ENCODE measurements around the gene VSIG1.

Gene VSIG1

DNA sequence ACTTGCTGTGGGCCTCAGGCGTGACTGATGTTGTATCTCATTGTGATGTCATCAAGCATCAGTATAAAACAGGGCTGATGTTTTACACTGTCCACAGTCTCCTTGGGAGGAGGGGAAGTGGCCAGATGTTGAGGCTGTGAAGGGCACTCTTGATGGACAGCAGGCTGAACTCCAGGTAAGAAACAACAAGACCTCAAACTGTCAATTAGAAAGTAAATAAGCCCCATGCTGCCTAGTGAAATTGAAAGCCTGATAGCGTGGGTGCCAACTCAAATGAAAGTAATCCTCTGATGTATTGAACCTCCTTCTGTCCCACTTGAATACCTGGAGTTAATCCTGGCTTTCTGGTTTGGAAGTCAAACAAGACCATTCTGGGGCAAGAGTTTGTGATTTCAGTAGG is 19.7 kb downstream of the VSIG1 start:
- no peak for DNase-seq

DNA sequence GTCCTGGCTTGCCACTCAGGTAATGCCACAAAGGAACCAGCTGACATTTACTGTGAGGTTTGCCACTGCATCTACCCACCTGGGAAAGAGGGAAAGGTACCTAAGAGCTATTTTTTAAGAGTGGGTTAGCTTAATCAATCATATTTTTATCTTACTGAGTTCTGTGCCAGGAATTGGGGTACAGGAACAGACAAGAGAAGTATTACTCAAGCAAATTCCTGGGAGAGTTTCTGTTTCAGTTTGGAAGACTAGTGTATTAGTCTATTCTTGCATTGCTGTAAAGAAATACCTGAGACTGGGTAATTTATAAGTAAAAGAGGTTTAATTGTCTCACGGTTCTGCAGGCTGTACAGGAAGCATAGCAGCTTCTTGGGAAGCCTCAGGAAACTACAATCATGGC is 23.3 kb downstream of the VSIG1 start:
- DNase-seq: no peak

DNA sequence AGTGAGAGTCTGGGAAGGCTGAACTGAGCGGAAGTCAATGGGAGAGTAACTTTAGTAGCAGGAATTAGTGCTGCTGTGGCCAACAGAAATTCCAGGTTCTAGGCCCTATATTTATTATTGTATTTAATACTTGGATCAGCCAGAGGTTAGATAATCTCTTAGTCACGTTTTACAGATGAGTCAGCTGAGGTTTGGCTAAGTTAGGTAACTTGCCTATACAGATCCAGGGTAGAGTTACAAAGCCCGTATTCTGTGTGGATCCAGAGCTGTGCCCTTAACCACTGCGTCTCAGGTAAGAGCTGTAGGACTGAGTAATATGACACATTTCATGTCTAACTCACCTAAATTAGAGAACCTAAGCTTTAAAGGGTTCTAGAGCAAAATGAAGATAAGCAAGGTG is 26.0 kb downstream of the VSIG1 start:
- no peak for DNase-seq

DNA sequence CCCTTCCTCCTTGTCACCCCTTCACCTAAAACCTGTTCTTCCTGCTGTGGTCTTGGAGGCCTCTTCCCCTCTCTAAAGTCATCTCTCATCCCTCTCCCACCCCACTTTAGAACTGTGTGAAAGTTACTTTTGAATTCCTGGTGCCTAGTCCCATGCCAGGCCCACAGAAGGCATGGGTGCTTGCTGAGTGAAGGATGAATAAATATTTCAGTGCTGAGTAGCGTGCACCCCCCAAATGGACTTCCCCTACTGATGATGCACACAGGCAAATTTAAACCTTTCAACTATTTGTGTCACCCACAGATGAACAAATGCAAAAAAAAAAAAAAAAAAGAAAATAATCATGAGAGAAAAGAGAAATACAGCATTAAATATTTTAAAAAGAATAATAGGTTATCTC is 26.7 kb downstream of the VSIG1 start:
- DNase-seq: no peak

DNA sequence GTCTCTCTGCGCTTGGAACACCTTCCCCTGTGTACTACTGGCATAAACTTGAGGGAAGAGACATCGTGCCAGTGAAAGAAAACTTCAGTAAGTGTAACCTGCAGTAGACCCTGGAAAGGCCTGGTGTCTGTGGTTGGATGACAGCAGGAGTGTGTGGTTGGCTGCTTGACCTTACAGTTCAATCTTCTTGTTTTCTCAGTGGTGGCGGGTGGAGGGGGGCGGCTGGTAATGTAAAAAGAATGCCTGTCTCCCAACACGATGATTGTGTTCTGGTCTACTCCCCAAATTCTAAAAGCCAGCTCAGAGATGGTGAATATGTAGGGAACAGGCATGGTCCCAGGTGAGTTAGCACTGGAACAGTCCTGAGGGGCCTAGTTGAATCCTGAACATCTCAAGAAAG is 27.9 kb downstream of the VSIG1 start:
- no peak for DNase-seq

DNA sequence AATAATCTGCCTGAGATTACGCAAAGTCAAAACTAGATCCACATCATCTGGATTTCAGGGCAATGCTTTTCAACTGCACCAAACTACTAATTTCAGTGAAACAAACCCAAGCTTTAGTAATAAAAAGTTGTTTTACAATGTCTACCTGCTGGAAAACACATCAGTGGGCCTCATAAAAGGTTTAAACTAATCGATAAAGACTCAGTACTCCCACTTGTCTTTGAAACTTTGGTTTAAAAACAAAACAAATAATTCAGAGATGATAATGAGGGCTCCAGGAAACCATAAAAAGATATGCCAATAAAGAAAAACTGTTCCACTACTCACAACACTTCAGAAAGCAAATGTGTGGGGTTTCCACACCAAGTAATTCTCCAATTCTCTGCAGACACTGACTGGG is 36.2 kb downstream of the VSIG1 start:
- no peak for DNase-seq

DNA sequence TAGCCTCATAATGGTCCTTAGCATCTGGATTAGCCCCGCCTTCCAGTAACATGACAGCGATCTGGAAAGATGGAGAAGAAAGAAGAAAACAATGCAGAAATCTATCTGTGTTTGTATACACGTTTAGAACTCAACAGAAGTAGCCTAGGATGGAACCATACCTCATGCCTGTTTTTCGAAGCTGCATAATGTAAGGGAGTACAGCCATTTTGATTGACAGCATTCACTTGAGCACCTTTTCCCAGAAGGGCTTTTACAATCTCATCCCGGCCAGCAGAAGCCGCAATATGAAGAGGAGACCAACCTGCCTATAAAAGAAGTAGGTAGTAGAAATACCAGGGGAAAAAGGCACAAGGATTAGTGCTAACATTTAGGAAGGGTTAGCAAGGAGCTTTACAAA is 42.9 kb downstream of the VSIG1 start:
- DNase-seq: no peak

DNA sequence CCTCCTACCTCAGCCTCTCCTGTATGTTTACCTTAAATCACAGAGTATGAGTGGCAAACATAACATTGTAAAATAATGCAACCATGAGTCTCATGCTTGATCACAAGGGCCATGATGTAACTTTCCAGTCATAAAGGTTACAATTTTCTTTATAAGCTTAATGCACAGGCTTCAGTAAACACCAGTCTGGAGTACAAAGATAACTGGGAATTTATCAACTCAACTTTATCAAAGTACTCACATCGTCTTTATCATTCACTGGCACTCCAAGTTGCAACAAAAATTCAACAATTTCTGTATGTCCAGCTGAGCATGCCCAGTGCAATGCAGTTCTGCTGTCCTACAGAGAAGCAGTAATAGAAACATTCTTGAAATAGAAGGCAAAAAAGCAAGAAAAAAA is 43.6 kb downstream of the VSIG1 start:
- no peak for DNase-seq

DNA sequence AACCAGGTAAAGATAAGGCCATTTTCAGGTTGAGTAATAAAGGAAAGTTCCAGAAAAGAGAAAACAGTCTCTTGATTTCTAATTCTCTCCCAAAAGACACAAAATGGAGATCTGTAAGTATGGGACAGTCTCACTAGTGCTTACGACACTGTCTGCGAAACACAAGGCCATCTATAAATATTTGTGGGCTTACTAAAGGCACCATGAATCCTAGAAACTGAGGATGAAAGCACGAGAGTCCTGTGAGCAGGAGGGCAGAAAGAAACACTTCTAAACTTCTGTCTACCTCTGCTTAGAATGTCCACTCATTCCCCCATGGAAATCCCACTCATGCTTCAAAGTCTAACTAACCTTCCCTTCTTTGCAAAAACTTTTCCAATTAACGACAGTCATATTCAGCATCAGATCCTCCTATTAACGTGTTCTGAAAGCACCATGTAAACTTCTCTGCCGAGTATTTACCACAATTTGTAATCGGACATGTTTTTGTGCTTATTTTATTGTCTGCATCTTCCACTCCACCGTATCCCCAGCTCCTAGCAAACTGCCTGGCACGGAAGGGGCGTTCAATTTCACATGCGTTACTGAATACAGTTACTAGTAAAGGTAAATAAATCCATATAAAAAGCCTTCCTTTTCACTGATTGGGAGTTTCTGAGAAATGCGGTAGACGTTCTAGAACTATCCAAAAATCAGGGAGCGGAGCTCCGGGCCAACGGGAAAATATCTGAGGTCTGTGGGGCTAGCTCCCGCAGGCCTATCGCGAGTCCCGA is 45.8 kb downstream of the VSIG1 start:
- no peak for DNase-seq

DNA sequence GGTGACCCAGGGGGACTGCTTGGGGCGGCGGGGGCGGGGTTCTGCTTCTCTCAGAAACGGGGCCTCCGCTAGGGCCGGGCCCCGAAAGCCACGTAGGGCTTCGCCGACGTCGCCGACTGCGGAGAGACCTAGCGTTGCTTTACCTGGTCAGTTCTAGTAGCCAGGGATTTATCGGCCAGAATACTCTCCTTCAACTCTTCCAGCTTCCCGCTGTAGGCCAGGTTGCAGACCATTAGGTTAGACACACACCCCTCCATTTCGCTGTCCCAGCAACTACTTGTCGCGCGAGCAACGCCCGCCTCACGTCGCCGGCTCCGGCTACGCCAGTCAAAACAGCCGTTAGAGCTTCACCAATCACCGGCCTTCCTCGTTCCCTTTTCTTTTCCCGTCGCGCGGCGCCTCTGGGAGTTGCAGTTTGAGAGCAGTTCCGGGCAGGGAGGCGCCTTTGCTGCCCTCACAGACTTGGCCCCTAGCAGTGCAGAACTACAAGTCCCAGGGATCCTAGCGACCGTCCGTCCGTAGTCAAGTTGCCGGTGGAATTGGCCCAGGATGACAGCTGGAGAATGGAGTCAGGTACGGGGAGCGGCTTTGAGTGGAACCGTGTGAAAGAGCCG is 46.5 kb downstream of the VSIG1 start, which contains the start of the genes ATG4A and PSMD10:
ATG4A (plus strand) TSS at position 515 of the 614 bp plus-strand sequence; CDS start at position 564, 49 bp downstream.
PSMD10 (minus strand) TSS at position 279 of the 614 bp plus-strand sequence; CDS start at position 257, 22 bp downstream.
- peak; percentile 76 to 95 for DNase-seq

DNA sequence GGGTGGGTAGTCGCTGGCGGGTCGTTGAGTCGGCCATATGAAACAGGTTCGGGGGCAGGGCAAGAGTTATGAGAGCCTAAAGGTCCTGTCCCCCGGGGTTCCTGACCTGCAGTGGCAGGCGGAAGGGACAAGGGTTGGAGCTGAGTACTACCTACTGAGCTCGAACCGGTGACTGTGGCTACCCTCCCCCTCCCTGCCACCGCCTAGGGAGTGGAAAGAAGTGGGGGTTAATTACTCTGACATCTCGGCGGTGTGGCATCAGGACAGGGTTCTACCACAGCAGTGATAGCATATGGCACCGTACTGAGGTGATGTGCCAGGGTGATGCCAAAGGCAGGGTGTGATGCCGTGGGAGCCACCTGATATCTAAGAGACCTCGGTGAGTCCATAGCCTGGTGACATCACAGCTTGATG is 47.0 kb downstream of the VSIG1 start:
- DNase-seq: peak in 1 of 2 experiments; percentile 75

DNA sequence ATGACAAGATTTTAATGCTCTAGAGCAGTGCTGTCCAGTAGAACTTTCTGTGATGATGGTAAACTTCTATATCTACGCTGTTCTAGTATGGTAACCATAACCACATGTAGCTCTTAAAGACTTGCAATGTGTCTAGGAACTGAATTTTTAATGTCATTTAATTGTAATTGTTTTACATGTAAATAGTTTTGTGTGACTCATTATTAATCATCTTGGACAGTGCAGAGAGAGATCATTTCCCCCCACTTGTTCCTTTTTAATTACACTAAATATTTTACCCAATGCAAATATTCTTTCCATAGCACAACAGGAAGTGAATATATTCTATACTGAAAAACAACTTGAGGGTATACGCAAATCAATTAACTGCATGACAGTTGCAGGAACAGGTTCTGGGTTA is 52.5 kb downstream of the VSIG1 start:
- no peak for DNase-seq

DNA sequence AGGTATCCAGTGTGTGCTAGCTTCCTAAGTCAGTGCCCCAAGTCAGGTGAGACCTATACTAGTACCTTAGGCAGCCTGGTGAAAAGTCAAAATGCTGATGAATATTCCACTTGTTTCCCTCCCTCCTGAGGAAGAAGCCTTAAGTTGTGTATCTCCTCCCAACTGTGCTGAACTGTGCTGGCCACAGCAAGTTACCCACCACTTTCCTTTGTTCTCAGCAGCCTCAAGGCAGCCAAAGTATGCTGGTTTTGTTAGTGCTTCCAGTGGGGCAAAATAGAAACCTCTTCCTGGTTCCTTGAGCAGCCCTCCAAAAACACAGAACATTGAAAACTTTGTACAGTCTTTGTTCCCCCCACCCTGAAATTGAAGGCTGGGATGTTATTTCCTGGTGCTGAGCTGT is 60.6 kb downstream of the VSIG1 start:
- DNase-seq: no peak

DNA sequence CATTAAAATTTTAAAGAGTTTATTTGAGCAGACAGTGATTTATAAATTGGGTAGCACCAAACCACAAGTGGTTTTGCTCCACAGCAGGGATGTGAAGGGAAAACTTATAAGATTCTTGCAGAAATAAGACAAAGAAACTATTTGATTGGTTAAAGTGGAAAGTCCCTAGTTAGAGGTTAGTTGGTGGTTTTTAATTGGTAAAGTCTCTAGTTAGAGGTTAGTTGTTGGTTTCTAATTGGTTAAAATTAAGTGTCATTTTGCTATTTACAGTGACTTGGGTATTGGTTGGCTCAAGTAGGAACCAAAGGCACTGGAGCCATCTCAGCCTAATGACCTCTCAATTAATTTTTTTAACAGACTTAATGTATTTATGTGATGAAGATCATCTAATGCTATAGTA is 69.7 kb downstream of the VSIG1 start:
- no peak for DNase-seq

DNA sequence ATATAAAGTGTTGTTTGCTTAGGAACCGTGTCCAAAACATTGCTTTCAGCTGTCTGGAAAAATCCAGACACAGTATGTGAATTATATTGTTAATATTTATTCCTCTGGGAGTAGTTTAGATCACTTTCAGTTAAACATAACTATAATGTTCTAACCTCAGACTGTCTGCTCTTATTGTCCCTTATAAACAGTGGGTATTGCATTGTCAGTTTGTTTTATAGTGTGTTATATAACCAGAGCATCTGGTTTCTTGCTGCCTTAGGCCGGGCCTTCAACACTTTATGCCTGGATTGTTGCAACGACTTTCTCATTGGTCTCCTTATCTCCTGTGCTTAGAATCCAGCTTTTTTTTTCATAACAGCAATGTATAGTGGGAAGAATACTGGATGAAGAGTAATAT is 73.1 kb downstream of the VSIG1 start:
- no peak for DNase-seq

DNA sequence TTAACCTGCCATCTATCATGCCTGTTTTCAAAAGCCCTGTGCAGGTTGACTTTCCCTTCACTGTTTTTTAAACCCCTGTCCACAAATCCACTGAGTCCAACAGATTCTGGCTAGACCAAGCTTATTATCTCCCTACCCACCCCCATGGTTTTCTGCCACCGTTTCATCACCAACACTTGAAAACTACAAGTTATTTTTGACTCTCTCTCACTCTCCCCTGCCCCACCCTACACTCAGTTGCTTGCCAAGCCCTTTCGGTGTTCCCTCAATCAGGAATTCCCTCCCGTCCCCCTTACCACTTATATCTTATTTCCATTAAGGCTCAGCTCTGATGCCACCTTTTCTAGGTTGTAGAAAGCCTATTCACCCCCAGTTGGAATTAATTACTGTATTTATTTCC is 76.4 kb downstream of the VSIG1 start:
- DNase-seq: no peak

DNA sequence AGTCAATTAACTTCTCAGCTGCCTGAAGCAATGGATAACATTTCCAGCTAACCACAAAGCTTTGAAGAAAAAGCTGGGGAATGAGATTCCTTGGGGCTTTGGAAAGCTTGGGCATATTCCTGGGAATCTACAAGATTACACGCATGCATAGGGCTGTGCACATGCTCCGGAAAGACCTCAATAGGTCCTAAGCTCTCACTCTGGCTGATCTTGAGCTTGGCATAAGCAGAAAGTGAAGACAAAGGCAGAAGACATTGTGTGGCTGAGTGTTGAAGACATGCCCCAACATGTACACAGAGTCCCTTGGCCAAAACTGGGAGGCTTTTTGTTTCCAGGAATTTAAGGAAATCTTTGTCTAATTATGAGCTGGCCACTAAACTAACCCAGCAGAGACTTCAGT is 77.9 kb downstream of the VSIG1 start:
- no peak for DNase-seq

DNA sequence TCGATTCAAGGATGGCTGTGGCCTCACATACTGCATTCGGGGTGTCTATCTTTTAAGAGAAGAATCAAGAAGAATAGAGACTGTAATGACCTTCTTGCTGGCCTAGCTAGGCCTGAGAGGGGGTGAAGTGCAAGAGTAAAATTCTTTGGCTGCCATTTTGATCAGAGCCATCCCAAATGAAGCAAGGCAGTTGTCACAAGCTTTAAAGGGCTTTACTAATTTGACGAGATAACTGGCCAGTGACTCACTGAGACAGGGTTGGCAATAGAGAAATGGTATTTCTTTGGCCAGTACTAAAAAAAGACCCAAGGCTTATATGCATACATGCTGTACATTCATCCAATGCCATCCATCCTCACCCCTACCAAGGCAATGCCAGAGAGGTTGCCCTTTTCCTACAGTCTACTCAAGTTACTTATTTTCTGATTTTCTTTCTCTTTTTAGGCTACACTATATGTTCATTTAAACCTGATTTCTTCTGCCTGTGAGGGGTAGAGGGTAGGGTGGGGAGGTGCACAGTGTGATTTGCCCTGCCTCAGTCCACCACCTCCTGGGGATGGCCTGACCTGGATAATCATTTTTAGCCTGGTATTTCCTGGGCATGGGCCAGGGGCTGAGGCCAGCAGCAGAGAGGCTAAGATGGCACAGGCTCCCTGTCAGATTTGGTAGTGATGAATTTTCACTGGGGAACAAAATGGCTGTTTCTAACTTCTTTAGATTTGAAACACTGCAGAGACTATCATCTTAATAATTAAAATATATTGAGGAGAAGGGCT is 78.9 kb downstream of the VSIG1 start:
- no peak for DNase-seq

DNA sequence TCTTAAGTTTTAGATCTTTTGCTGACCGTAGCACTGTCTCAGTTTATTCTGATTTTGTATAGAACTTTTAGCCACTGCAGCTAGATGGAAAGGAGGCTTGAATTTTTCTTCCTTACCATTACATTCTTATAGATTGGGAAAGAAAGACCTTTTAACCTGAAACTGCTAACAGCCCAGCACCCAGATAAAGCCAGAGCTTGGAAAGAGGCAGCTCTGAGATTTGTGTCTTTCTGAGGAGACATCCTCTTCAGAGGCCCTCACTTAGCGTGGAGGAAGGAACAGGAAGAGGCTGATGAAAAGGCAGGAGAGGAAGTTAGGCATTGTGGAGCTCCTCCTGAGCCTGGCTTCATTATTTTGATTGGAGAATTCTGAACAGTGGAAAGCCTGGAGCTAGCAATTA is 81.8 kb downstream of the VSIG1 start:
- no peak for DNase-seq

DNA sequence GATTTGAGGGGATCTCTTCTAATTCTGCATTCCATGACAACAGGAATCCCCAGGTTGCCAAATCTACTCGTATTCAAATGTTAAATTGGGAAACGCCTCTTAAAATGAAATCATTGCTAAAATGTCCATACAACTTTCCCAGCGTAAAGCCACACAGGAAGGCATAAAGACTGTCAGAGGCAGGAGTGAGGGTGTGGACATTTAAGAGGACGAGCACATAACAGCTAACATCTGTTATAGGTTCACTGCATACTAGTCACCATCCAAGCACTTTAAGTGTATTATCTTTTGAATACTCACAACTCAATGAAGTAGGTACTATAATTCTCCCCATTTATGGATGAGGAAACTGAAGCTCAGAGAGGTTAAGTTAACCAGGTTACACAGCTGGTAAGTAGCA is 82.3 kb downstream of the VSIG1 start:
- DNase-seq: no peak

Measured in NCI-H187 (cell line).